ENCODE results near the gene ZNF485.

DNA sequence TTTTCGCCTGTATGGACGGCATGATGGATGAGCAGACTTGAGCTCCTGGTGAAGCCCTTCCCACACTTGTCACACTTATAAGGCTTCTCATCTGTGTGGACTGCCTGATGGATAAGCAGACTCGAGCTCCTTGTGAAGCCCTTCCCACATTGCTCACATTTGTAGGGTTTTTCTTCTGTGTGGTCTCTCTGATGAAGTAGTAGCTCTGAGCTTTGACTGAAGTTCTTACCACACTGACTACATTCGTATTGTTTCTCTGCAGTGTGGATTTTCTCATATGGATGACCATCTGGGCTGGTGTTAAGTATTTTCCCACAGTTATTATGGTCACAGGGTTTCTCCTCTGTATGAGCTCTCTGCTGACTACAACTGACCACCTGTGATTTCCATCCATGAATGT is 49.0 kb upstream of the ZNF485 start:
- TF ChIP-seq, protein P1, sequence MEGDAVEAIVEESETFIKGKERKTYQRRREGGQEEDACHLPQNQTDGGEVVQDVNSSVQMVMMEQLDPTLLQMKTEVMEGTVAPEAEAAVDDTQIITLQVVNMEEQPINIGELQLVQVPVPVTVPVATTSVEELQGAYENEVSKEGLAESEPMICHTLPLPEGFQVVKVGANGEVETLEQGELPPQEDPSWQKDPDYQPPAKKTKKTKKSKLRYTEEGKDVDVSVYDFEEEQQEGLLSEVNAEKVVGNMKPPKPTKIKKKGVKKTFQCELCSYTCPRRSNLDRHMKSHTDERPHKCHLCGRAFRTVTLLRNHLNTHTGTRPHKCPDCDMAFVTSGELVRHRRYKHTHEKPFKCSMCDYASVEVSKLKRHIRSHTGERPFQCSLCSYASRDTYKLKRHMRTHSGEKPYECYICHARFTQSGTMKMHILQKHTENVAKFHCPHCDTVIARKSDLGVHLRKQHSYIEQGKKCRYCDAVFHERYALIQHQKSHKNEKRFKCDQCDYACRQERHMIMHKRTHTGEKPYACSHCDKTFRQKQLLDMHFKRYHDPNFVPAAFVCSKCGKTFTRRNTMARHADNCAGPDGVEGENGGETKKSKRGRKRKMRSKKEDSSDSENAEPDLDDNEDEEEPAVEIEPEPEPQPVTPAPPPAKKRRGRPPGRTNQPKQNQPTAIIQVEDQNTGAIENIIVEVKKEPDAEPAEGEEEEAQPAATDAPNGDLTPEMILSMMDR (IDR thresholded peaks at IDR 0.05; ENCODE audit: low read length) = no peak
- TF ChIP-seq EZH2 (optimal IDR thresholded peaks at IDR 0.05; ENCODE audit: low read depth, low read length) (no peak), EZH2phosphoT487 (IDR thresholded peaks at IDR 0.05; ENCODE audit: low read length) (no peak)

Data from MM.1S (cell line).